Neuronal stem cell (in vitro differentiated cells): ENCODE measurements around the gene DNASE1L2.
"Not testable (repeated sequence)": the region's sequence is repeated elsewhere in the genome, so short reads cannot be mapped to it uniquely, and the experiment has no call there.

Experiments used
- DNase-seq: peaks from one replicate; pipeline ENCODE4 v3.0.0-alpha.2; 2013; ENCODE audit warnings: low spot score
- H2AFZ ChIP-seq: one replicate; pipeline ENCODE4 v1.6.1; 2013; ENCODE audit warnings: mild to moderate bottlenecking, low read length, inconsistent platforms
- H2AK5ac ChIP-seq: 2 replicates; pipeline ENCODE4 v1.6.1; 2013; ENCODE audit warnings: low read depth, mild to moderate bottlenecking, inconsistent platforms, low read length, moderate library complexity, mixed read lengths
- H2BK120ac ChIP-seq: 2 replicates; pipeline ENCODE4 v1.6.1; 2013; ENCODE audit warnings: low read depth, mild to moderate bottlenecking, inconsistent platforms, low read length, moderate library complexity, mixed read lengths
- H2BK12ac ChIP-seq: one replicate; pipeline ENCODE4 v1.6.1; 2013; ENCODE audit warnings: low read length, inconsistent platforms
- H2BK15ac ChIP-seq: 2 replicates; pipeline ENCODE4 v1.6.1; 2013; ENCODE audit warnings: mild to moderate bottlenecking, low read length, inconsistent platforms, mixed read lengths
- H2BK5ac ChIP-seq: one replicate; pipeline ENCODE4 v1.6.1; 2013; ENCODE audit warnings: inconsistent platforms, mild to moderate bottlenecking, low read length, moderate library complexity
- H3K14ac ChIP-seq: one replicate; pipeline ENCODE4 v1.6.1; 2013; ENCODE audit warnings: low read length, inconsistent platforms
- H3K18ac ChIP-seq: 2 replicates; pipeline ENCODE4 v1.6.1; 2013; ENCODE audit warnings: low read length, inconsistent platforms
- H3K23ac ChIP-seq: 2 replicates; pipeline ENCODE4 v1.6.1; 2013; ENCODE audit warnings: low read depth, mild to moderate bottlenecking, mixed read lengths, low read length, inconsistent platforms; ENCODE audit not compliant: poor library complexity
- H3K27ac ChIP-seq: replicated peaks from 3 replicates; pipeline ENCODE4 v1.5.1; 2013; ENCODE audit warnings: low read length, inconsistent platforms
- H3K27me3 ChIP-seq, 3 experiments: 2 replicates each; pipeline ENCODE4 v1.6.1; 2013; ENCODE audit warnings: low read length in 3 of 3, mild to moderate bottlenecking in 2 of 3, inconsistent platforms in 1 of 3, low read depth in 1 of 3, mixed read lengths in 1 of 3, moderate library complexity in 1 of 3; ENCODE audit not compliant: control insufficient read depth in 3 of 3, insufficient read depth in 3 of 3
- H3K36me3 ChIP-seq, 2 donors: replicated peaks in 1 of 2; 2 replicates each; pipeline ENCODE4 v1.6.1; 2013; ENCODE audit warnings: low read length in 2 of 2; ENCODE audit not compliant: control insufficient read depth in 2 of 2, insufficient read depth in 2 of 2
- H3K4ac ChIP-seq: 2 replicates; pipeline ENCODE4 v1.6.1; 2013; ENCODE audit warnings: inconsistent platforms, mild to moderate bottlenecking, low read length, moderate library complexity
- H3K4me1 ChIP-seq, 2 donors: 1 replicate in 1 of 2; 2 replicates in 1 of 2; pipeline ENCODE4 v1.6.1; 2013; ENCODE audit warnings: low read length in 2 of 2, low read depth in 1 of 2; ENCODE audit not compliant: control insufficient read depth in 2 of 2, insufficient read depth in 1 of 2
- H3K4me2 ChIP-seq: one replicate; pipeline ENCODE4 v1.6.1; 2013; ENCODE audit warnings: mild to moderate bottlenecking, low read length, inconsistent platforms; ENCODE audit not compliant: insufficient read depth, poor library complexity, severe bottlenecking
- H3K4me3 ChIP-seq, 2 donors: 2 replicates each; pipeline ENCODE4 v1.5.1; 2013; ENCODE audit warnings: low read length in 2 of 2, mild to moderate bottlenecking in 2 of 2, inconsistent platforms in 1 of 2, moderate library complexity in 1 of 2
- H3K79me1 ChIP-seq: one replicate; pipeline ENCODE4 v1.6.1; 2013; ENCODE audit warnings: low read depth, mild to moderate bottlenecking, inconsistent platforms, low read length, moderate library complexity
- H3K9ac ChIP-seq: one replicate; pipeline ENCODE4 v1.6.1; 2013; ENCODE audit warnings: mild to moderate bottlenecking, low read depth, low read length, inconsistent platforms; ENCODE audit not compliant: poor library complexity
- H3K9me3 ChIP-seq, 2 donors: replicated peaks in 1 of 2; 2 replicates each; pipeline versions ENCODE3 to v1.6.1; 2013; ENCODE audit warnings: low read length in 2 of 2, mild to moderate bottlenecking in 2 of 2, inconsistent platforms in 1 of 2, low read depth in 1 of 2, mixed read lengths in 1 of 2, moderate library complexity in 1 of 2; ENCODE audit not compliant: control insufficient read depth in 2 of 2, insufficient read depth in 1 of 2
- H4K8ac ChIP-seq: one replicate; pipeline ENCODE4 v1.6.1; 2013; ENCODE audit warnings: low read depth, mild to moderate bottlenecking, inconsistent platforms, low read length, moderate library complexity
- H4K91ac ChIP-seq: one replicate; pipeline ENCODE4 v1.6.1; 2013; ENCODE audit warnings: low read length, low read depth, mild to moderate bottlenecking, inconsistent platforms; ENCODE audit not compliant: poor library complexity
- WGBS, 2 donors: extraction: QIAGEN DNeasy Blood & Tissue Kit; methylation state at CpG; one replicate each; pipeline ENCODE4 v1.1.7; 2013; ENCODE audit warnings: missing lambda C conversion rate in 2 of 2, mixed read lengths in 1 of 2; ENCODE audit not compliant: insufficient read length in 2 of 2, insufficient replicate concordance in 1 of 2; ENCODE audit errors: extremely low coverage in 2 of 2; 5-methylcytosine and 5-hydroxymethylcytosine counted together

Gene DNASE1L2

DNA sequence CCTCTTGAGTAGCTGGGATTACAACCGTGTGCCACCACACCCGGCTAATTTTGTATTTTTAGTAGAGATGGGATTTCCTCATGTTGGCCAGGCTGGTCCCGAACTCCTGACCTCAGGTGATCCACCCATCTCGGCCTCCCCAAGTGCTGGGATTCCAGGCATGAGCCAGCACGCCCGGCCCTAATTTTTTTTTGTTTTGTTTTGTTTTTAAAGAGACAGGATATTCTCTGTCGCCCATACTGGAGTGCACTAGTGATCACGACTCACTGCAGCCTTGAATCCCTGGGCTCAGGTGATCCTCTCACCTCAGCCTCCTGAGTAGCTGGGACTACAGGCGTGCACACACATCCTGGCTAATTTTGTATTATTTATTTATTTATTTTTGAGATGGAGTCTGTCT, 4.1 kb downstream of the DNASE1L2 start:
- H2BK15ac ChIP-seq, H3K4me3 ChIP-seq, H2AFZ ChIP-seq, H2AK5ac ChIP-seq, H2BK5ac ChIP-seq, H4K91ac ChIP-seq, H4K8ac ChIP-seq, H3K27ac ChIP-seq, H3K79me1 ChIP-seq, H2BK120ac ChIP-seq, H3K9me3 ChIP-seq, DNase-seq, H3K9ac ChIP-seq, H3K4me2 ChIP-seq, H3K18ac ChIP-seq, H3K4ac ChIP-seq, H2BK12ac ChIP-seq, H3K14ac ChIP-seq, H3K23ac ChIP-seq: not testable (repeated sequence)
- Histone ChIP-seq H3K36me3 (peaks cover 33 to 73% of the 10 kb centered on the region in 2 donors), H3K4me1 (peaks cover 0 to 16% of the 10 kb centered on the region in 2 donors), H3K27me3 (peaks cover 0 to 22% (median 7%) of the 10 kb centered on the region in 3 experiments)
- no CpG with 5 or more reads among the region's 9 CpGs for WGBS, 2 donors

GRCh38 chr16:2242598-2242997, 6.4 kb downstream of the DNASE1L2 start:
- no peak overlapping the region for H3K4ac ChIP-seq
- no peak overlapping the region for H3K18ac ChIP-seq
- H3K36me3 ChIP-seq, result peaks cover 42 to 82% of the 10 kb centered on the region in 2 donors
- no peak overlapping the region for H3K27ac ChIP-seq
- peaks cover 0 to 6% of the 10 kb centered on the region in 2 donors for H3K4me1 ChIP-seq
- H3K4me2 ChIP-seq, result no peak overlapping the region
- peaks cover 5% of the 10 kb centered on the region for H3K79me1 ChIP-seq
- H2BK5ac ChIP-seq, result no peak overlapping the region
- H3K14ac ChIP-seq, result no peak overlapping the region
- no peak overlapping the region for H4K91ac ChIP-seq
- H3K27me3 ChIP-seq, result peaks cover 0 to 4% (median under 1%) of the 10 kb centered on the region in 3 experiments
- no peak overlapping the region for H3K23ac ChIP-seq
- no peak overlapping the region for H3K9ac ChIP-seq
- H2BK120ac ChIP-seq, result no peak overlapping the region
- H2AFZ ChIP-seq, result no peak overlapping the region
- no peak overlapping the region for H2BK12ac ChIP-seq
- H2BK15ac ChIP-seq, result no peak overlapping the region
- WGBS, 2 donors, result no CpG with 5 or more reads among the region's 11 CpGs
- no peak for DNase-seq
- no peaks in the 10 kb centered on the region for H3K9me3 ChIP-seq
- no peak overlapping the region for H3K4me3 ChIP-seq
- no peak overlapping the region for H4K8ac ChIP-seq
- no peak overlapping the region for H2AK5ac ChIP-seq

DNA sequence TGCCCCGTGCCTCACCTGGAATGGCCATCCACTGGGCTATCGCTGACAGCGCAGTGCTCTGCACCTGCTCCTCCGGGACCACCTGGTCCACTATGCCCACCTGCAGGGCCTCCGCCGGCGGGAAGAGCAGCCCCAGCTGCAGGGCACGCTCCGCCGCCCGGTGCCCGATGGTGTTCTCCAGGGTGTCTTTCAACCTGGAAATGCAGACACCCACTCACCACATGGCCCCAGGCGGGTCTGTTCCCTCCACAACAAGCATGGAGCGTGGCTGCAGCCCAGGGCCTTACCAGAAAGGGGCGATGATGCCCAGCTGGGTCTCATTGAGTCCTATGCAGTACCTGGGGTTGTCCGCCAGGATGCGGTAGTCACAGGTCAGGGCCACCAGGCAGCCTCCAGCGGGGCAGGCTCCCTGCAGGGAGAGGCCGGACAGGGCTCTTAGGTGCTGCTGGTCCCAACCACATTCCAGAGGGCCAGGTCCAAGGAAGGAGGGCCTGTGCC, 6.8 kb downstream of the DNASE1L2 start:
- Histone ChIP-seq H4K8ac (no peak overlapping the region), H2BK5ac (no peak overlapping the region), H3K4me2 (no peak overlapping the region), H3K4ac (no peak overlapping the region), H3K4me1 (peaks cover 0 to 3% of the 10 kb centered on the region in 2 donors), H2AFZ (no peak overlapping the region), H3K36me3 (peaks cover 42 to 82% of the 10 kb centered on the region in 2 donors), H2BK120ac (no peak overlapping the region), H3K4me3 (no peak overlapping the region), H3K79me1 (peaks cover 4% of the 10 kb centered on the region), H3K14ac (no peak overlapping the region), H3K23ac (no peak overlapping the region), H3K9ac (no peak overlapping the region), H3K18ac (no peak overlapping the region), H3K9me3 (no peaks in the 10 kb centered on the region), H2BK12ac (no peak overlapping the region), H2BK15ac (no peak overlapping the region), H2AK5ac (no peak overlapping the region), H3K27ac (no peak overlapping the region), H4K91ac (no peak overlapping the region), H3K27me3 (no peaks in the 10 kb centered on the region)
- no peak for DNase-seq
- WGBS, 2 donors, result no CpG with 5 or more reads among the region's 19 CpGs

DNA sequence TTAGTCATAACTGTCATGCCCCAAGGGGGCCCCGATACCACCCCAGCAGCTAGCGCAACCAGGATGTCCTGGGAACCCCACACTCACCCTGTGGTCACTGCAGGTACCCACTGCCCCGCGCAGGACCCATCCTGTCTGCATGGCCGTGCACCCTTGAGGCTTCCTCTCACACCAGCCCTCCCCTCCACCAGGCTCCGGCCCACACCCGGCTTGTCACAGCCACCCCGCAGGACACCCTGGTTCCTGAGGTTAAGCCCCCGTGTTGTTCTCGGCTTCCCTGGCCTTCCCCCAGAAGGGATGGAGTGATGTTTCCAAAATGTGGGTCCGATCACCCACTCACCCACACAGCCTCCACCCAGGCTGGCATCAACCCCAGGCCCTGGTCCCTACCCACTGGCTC, 7.5 kb downstream of the DNASE1L2 start:
- H3K4me1 ChIP-seq, result no peaks in the 10 kb centered on the region
- no peak overlapping the region for H4K91ac ChIP-seq
- no peaks in the 10 kb centered on the region for H3K27me3 ChIP-seq
- H3K18ac ChIP-seq, result no peak overlapping the region
- H2BK120ac ChIP-seq, result no peak overlapping the region
- peaks cover 45 to 83% of the 10 kb centered on the region in 2 donors for H3K36me3 ChIP-seq
- H4K8ac ChIP-seq, result no peak overlapping the region
- H3K4me3 ChIP-seq, result no peak overlapping the region
- no CpG with 5 or more reads among the region's 11 CpGs for WGBS, 2 donors
- H2BK15ac ChIP-seq, result no peak overlapping the region
- no peaks in the 10 kb centered on the region for H3K9me3 ChIP-seq
- no peak overlapping the region for H3K23ac ChIP-seq
- H3K4ac ChIP-seq, result no peak overlapping the region
- no peak overlapping the region for H3K9ac ChIP-seq
- H2BK5ac ChIP-seq, result no peak overlapping the region
- no peak overlapping the region for H3K4me2 ChIP-seq
- no peak overlapping the region for H3K14ac ChIP-seq
- H2AK5ac ChIP-seq, result no peak overlapping the region
- no peak overlapping the region for H2BK12ac ChIP-seq
- DNase-seq, result no peak
- H2AFZ ChIP-seq, result no peak overlapping the region
- H3K27ac ChIP-seq, result no peak overlapping the region
- peaks cover 4% of the 10 kb centered on the region for H3K79me1 ChIP-seq
